NCI-H2081 (cell line): ENCODE results near the gene ZNF789.
"Not testable (repeated sequence)": the region's sequence is repeated elsewhere in the genome, so short reads cannot be mapped to it uniquely, and the experiment has no call there.

Experiments used
- DNase-seq, 2 experiments: peaks; one replicate each; lab custom pipeline; 2025; lab: John Stamatoyannopoulos, UW

The ZNF789 gene

GRCh38 chr7:99457650-99458493 lies 14.8 kb upstream of the ZNF789 start:
- no peak for DNase-seq

- DNase-seq, result no peak
These were observed 13.6 kb upstream of the ZNF789 start for GRCh38 chr7:99459087-99459486.

DNA sequence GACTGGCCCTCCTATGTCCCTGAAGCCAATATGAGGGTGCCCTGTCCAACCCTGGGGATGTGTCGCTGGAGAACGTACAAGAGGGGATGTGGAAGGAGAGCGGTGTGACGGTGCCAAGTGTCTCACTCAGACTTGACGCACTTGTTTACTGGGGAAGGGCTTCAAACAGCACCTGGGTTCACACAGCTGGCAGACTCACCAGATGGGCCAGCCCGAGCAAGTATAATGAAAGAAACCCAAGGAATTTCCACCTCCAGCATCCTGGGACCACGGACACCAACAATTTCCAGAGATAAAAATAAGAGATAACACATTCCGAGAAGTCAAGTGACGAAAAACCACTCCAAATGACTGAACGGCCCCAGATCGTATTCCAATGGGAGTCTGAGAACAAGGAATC lies 12.0 kb upstream of the ZNF789 start:
- no peak for DNase-seq

DNA sequence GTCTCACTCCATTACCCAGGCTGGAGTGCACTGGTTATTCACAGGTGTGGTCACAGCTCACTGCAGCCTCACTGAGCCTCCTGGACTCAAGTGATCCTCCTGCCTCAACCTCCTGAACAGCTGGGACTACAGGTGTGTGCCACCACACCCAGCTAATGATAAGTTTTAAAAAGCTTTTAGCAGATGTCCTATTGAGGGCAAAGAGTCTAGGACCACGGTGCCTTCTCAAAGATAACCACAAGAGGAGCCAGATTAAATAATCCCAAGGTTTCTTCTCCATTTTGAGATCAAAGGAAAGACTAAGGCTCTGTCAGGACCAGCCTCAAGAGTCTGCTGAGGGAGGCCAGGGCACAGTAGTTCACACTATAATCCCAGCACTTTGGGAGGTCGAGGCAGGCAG lies 11.5 kb upstream of the ZNF789 start:
- DNase-seq, result no peak

GRCh38 chr7:99465421-99465768 lies 7.3 kb upstream of the ZNF789 start:
- DNase-seq, result no peak

- DNase-seq, result no peak
These were observed 4.3 kb upstream of the ZNF789 start for GRCh38 chr7:99468336-99468918.

DNA sequence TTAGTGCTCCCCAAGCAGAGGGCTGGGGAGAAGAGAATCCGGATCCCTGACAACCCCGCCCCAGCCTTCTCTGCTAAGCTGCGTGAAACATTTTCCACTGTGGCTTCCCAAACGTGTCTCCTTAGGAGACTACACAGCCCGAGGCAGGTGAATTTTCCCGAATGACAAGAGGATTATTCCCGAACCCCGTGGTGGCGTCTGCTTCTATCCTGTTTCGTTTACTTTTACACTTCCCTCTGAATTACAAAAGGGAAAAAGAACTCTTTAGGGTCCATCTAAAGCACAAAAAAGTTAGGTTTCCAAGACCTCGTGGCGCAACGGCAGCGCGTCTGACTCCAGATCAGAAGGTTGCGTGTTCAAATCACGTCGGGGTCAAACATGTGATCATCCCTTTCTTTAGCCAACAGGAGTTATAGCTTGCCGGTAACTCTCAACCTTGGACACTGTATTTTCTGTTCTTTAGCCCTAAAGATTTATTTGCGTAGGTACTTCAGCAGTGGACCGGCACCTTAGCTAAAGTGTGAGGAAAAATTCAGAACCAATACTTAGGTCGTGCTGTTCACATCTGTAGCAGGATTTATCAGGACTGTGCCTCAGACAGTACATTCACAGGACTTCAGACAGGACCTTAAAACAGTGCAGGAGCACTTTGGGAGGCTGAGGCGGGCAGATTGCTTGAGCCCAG lies 3.2 kb upstream of the ZNF789 start:
- DNase-seq, result no peak

DNA sequence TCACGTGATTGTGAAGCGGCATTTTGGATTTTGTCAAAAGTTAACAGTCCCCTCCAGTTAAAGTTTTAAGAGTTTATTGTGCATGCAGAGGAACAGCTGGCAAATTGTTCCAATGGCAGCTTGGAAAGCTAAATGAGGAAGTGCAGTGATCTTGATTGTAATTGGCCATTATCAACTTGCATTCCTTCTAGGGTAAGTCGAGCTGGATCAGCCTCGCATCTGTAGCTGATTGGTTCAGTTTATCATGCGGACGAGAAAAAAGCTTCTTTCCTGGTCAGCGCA lies 566 bp downstream of the ZNF789 start:
- DNase-seq, result peak in 1 of 2 experiments; percentile 28

GRCh38 chr7:99476107-99476506 lies 3.4 kb downstream of the ZNF789 start:
- no peak for DNase-seq

DNA sequence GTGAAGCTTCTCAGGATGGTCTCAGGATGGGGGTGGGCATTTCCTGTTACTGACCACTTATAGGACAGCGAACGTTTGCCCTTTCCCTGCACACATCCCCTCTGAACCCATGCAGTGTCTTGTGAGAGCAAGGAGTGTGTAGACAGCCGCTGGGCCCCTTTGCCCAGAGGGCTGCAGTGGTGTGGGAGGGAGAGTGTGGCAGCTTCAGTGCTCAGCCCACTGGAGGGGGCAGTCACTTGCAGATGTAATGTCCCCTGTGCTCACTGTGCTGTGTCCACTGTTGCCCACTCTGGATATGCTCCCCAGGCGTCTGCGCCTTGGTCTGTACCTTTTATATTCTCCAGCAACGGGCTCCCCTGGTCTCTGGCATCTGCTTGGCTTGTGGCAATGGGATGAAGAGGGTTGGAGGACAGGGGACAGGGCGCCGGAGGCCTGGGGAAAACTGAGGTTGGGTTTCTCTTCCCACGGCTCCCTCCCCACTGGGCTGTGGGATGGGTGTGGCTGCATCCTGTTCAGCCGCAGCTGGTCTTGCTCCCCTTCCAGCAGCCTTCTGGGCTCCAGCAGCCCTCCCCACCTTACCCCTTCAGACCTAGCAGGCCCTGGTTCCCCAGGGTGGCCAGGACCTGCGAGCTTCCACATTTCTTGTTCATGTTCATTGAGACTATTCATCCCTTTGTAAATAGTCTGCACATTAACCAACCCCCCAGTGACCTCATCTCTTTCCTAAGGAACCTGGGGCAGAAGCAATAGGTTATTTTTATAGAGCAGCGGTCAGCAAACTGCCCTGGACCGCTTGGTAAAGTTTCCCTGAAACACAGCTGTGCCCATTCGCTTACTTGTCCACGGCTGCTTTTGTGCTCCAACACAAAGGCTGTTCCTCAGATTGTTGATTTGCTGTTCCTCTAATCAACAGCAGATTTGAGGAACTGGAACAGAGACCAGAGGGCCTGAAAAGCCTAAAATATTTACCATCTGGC lies 6.1 kb downstream of the ZNF789 start:
- no peak for DNase-seq

DNA sequence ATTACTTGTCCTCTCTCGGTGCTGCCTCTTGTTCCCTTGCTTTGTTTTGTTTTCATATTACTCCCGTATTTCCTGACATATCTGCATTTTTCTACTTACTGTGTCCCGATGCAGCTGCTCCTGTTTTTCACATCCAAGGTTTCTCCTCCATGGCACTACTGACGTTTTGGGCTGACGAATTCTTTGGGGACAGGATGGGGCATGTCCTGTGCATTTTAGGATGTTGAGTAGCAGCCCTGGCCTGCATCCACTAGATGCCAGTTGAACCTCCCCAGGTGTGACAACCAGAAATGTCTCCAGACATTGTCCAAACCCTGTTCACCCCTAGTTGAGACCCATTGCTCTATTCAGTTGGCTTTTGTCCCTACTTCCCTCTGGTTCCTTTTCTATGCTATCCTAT lies 12.4 kb downstream of the ZNF789 start:
- no peak for DNase-seq

GRCh38 chr7:99489235-99489634 lies 16.5 kb downstream of the ZNF789 start:
- no peak for DNase-seq

DNA sequence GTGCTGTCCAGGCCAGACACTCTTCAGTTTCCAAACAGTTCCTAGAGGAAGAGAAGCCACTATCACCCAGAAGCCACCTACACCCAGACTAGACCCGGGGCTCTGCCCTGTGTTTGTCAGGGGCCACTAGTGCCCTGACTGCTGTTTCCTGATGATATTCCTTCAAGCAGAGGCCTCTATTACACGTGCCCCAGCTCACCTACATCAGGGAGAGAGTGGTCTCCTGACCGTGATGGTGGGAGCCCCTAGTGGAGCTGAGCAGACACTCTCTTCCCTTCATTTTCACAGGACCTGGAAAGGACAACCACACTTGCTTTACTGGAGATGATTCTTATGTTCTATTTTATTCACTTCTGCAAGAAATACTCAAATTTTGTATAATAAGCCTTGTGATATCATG lies 18.2 kb downstream of the ZNF789 start:
- no peak for DNase-seq

- no peak for DNase-seq
These were observed 21.1 kb downstream of the ZNF789 start for GRCh38 chr7:99493823-99494222.

DNA sequence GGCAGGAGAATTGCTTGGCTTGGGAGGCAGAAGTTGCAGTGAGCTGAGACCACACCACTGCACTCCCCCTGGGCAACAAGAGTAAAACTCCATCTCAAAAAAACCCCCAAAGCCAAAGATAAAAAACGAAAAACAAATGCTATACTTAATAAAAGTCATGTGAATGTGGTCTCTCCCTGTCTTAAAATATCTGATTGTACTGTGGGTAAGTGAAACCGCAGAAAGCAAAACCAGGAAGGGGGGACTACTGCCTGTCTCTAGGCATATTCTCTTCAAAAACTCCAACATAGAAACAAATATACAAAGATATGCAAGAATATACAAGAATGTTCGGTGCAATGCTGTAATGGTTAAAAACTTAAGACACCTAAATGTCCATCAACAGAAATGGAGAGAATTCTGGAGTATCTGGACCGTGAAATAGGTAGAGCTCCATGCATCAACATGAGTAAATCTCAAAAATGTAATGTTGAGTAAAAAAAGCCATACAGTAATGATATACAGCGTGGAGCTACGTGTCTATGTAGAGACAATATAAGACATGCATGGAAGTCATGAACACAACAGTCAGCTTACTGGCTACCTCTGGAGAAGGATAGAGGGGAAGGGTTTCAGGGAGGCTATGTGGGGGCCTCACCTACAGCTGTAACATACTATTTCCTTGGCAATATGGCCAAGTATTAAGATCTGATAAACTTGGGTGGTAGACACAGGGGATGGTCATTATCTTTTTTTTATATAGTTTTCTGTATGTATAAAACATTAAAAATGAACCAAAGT lies 25.3 kb downstream of the ZNF789 start:
- no peak for DNase-seq

DNA sequence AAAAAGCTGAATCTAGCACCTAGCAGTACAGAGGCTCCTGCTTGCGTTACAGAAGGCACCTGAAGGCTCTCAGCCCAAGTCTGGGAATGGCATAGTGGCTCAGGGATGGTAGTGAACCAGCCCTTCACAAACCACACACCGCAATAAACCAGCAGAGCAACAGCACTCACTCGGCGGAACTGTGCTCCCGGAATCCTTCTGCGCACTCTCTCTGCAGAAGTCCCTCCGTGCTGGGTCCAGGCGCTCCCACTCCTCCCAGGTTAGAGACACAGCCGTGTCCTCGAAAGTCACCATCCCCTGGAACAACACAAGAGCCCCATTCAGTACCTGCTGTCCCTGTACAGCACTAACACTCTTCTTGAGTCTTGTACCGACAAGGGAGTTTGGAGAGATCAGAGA lies 25.9 kb downstream of the ZNF789 start:
- DNase-seq, result no peak

DNA sequence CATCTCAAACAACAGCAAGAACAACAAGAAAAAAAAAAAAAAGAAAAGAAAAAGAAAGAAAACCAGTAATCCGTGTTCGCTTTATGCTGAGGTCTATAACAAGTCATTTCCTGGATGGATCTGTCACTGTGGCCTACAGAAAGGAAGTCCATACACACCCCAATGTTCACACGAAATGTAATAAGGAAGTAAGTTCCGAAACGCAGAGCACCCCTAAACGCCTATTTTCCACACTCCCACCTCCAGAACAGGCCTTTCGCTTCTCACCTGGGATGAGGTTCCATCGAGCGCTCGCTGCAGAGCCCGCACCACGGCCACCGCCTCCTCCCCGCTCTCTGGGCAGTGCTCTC lies 26.7 kb downstream of the ZNF789 start:
- DNase-seq, result no peak

GRCh38 chr7:99499721-99500636 lies 27.3 kb downstream of the ZNF789 start, which contains the start of gene ZNF394:
ZNF394 (minus strand) TSS chr7:99500281; CDS start chr7:99500093, 188 bp downstream.
- peak; percentile 93 to 96 for DNase-seq

DNA sequence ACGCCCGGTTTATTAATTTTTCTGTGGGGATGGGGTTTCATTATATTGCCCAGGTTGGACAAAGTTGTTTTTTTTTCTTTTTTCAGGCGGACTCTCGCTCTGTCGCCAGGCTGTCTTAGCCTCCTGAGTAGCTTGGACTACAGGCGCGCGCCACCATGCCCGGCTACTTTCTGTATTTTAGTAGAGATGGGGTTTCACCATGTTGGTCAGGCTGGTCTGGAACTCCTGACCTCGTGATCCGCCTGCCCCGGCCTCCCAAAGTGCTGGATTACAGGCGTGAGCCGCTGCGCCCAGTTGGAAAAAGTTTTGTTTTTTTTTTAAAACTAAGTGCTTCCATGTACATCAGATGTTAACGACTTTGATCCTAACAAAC lies 27.9 kb downstream of the ZNF789 start:
- no peak for DNase-seq

DNA sequence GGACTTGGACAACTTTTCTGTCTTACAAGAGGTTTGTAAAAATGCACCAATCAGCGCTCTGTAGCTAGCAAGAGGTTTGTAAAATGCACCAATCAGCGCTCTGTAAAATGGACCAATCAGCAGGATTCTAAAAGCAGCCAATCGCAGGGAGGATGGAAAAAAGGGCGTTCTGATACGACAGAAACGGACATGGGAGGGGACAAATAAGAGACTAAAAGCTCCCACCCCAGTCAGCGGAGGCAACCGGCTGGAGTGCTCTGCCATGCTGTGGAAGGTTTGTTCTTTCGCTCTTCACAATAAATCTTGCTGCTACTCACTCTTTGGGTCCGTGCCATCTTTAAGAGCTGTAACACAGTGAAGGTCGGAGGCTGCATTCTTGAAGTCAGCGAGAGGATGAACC lies 28.5 kb downstream of the ZNF789 start:
- not testable (repeated sequence) for DNase-seq

DNA sequence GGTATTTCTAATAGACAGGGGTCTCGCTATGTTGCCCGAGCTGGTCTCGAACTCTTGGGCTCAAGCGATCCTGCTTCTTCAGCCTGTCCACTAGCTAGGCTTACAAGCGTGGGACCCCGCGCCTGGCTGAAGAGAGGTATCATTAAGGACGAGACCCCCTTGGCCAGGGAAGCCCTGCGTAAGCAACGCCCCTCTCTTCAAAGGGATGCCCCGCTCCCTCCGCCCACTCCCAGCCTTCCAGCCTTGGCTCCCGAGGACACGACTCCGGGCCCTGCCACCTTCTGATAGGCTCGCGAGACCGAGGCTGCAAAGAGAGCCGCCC lies 31.6 kb downstream of the ZNF789 start:
- peak; percentile 98 for DNase-seq
